GM18511 (cell line): ENCODE results near the gene HCN2.

Experiments used
- ATAC-seq: cut with Tn5 transposase; IDR thresholded peaks from one replicate; pipeline ENCODE4 v1.9.1; 2021; ENCODE audit warnings: mild to moderate bottlenecking, moderate library complexity; ENCODE audit not compliant: unreplicated experiment

Gene HCN2

GRCh38 chr19:650121-650520 is 60.4 kb downstream of the HCN2 start:
- ATAC-seq, result no peak

GRCh38 chr19:651114-651818 is 61.6 kb downstream of the HCN2 start:
- no peak for ATAC-seq

DNA sequence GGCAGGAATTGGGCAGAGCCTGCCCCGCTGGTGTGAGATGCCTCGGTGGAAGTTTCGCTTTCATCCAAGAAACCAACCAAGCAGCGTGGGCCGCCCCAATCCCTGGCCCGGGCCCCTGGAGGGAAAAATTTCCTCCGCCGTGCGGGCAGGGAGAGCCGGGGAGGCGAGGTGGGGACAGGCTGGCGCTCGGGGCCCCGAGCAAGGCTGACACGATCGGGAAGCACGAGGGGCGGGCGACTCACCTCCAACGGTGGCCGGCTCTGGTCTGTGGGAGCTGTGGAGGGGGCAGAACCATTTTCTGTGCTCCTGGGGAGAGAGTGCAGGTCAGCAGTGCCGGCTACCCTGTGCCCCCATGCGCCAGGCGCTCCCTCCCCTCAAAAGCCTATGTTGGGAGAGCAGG is 62.3 kb downstream of the HCN2 start:
- no peak for ATAC-seq

GRCh38 chr19:652467-653389 is 63.0 kb downstream of the HCN2 start:
- ATAC-seq, result no peak

GRCh38 chr19:653425-653824 is 63.7 kb downstream of the HCN2 start:
- ATAC-seq, result no peak

- ATAC-seq, result no peak
These were observed 66.0 kb downstream of the HCN2 start for GRCh38 chr19:655691-656090.

DNA sequence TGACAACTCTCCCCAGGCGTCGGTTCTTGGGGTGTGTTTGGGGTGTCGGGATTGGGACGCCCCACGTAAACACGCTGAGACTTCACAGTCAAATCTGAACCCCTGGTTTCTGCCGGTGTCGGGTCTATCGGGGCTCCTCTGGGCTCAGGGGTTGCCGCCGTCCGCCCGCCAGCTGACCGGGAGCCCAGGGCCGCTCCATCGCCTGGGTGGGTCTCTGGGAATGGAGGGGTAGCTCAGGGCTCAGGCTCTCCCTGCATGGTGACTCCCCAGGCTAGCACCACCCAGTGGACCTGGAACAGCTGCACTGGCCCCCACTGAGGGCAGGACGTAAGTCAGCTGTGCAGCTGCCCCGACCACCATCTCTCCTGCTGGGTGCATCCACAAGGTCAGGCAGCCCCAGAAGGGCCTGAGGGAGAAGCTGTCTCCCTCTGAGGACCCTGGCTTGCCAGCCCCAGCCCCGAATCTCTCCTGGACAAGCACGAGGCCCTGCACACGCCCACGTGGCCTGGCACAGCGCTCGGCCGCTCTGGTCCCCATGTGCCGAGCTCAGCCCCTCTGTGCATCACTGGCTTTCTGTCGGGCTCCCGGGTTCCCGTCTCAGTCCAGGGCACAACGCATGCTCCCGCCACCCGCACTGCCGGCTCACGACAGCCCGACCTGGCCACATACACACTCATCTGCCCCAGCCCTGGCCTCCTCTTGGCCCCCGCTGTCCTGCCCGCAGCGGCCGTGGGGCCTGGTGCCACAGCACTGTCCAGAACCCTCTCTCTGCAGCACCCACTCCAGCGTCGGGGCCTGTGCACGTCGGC is 67.3 kb downstream of the HCN2 start:
- ATAC-seq, result no peak

- ATAC-seq, result no peak
These were observed 67.9 kb downstream of the HCN2 start for GRCh38 chr19:657611-658010.

- no peak for ATAC-seq
These were observed 68.6 kb downstream of the HCN2 start for GRCh38 chr19:658059-658839.

DNA sequence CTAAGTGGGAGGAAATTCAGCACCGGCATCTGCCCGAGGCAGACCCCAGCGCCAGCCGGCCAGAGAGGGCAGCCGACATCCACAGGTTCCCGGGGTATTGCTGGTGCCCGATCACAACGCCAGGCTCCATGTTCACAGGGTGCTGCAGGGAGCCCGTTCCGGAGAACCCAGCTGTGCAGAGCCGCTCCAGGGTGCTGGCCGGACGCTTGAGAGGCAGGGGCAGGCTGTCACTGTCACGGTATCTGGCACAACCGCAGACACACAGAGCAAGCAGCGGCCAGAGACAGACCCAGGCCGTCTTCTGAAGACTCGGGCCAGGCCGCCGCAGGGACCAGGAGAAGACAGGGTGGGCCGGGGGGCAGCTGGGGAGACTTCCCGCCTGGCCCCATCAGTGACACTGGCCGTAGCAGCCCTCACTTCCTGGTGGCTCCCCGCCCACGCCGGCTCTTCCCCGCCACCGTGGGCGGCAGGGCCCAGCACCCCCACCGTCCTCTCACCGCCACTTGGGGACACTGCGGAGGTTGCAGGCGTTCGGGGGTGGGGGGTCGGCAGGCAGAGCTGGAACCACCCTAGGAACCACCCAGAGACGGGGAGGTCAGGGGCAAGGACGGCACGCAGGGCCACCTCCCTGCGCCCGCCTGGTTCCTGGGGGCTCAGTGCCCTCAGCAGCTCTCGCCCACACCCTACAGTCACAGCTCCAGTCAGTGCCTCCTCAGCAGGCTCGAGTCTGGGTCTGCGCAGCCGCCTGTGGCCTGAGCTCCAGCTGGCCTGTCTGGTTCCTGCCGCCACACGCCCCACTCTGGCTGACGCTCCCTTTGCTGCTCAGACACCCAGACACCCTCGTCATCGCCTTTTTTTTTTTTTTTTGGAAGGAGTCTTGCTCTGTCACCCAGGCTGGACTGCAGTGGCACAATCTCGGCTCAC is 69.5 kb downstream of the HCN2 start:
- ATAC-seq, result no peak

DNA sequence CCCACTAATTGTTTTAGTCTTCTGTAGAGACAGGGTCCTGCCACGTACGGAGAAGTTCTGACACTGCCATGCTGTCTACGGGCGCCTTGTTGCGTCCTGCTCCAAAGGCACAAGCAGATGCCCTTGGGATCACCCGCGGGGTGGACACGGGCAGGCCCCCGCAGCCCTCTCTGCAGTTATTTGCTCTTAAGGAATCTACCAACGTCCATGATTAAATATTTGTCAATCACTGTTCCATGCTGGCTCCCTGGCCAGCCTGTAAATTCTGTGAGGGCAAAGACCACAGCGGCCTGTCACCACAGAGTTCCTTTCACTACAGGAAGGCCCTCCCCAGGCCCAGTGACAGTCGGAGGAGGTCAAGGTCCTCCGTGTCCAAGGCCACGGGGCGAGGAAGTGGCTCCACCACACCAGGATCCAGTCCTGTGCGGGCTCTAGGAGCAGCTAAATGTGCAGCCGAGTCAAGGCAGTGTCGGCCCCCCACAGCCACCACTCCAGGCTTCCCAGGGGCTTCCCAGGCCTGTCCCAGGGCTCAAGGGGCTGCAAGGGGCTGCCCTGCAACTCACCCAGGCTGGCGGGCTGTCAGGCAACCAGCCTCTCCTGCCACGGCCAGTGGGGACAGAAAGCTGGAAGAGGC is 71.2 kb downstream of the HCN2 start:
- no peak for ATAC-seq

DNA sequence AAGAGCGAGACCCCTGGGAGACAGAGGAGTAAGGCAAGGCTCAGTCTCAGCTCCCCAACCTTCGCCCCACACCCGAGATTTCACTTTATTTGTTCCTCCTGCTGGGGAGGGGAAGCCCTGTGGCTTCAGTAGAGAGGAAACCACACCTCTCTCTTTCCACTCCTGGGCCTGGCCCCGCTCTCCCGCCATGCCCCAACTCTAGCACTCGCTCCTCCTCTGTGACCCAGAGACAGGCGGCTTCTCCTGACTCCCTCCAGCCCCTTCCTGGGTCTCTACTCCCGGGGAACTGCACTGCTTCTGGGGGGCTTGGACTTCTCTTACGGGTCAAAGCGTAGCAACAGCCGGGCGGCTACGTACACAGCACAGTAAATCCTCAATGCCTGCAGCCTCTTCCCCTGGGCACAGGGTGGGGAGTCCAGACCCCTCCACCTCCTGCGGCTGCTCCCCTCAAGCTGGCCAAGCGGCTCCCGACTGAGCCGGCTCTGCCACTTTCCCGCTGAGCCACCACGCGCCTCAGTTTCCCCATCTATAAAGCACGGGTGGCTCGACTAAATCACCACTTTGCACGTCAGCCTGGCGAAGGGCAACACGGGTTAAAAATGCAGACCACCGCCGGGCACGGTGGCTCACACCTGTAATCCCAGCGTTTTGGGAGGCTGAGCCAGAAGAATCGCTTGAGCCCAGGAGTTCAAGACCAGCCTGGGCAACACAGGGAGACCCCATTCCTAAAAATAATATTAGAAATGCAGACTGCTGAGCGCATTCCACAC is 71.9 kb downstream of the HCN2 start:
- no peak for ATAC-seq

GRCh38 chr19:662207-662961 is 72.7 kb downstream of the HCN2 start:
- ATAC-seq, result peak; percentile 6

GRCh38 chr19:662962-663681 is 73.4 kb downstream of the HCN2 start, which contains the start of gene RNF126:
Gene RNF126 (minus strand): TSS chr19:663214. CDS start chr19:663121, 93 bp downstream.
- ATAC-seq, result peak; percentile 58

- no peak for ATAC-seq
These were observed 74.0 kb downstream of the HCN2 start for GRCh38 chr19:663682-664117.

DNA sequence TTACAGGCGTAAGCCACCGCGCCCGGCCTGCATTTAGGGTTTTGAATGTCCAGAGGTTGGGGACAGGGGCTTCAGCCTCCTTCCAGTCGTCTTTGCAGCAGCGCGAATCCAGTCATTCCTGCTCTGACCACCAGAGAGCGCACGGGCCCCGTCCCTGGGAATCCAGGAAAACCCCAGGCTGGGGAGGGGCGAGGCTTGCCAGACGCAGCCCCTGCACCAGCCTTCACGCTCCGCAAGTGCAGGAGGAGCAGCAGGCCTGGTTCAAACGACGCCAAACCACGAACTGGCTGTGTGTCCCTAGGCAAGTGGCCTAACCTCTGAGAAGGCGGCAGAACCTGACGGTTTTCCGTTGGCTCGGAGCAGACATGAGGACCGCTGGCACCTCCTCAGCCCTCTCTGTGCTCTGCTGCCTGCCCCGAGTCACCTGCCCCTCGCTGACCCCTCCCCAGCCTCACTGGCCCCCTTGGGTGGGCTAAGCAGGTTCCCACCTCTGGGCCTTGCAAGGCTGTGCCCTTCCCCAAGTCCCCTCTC is 75.3 kb downstream of the HCN2 start:
- no peak for ATAC-seq
